Stimulated activated CD8-positive, alpha-beta memory T cell treated with anti-CD3 and anti-CD28 coated beads, Interleukin-12 subunit alpha, Interleukin-12 subunit beta, amount 100 ng/mL, for 24 hours (primary cell): ENCODE results near the gene NPRL2.

Experiments used
- DNase-seq: peaks from one replicate; pipeline ENCODE4 v3.0.0-alpha.2; 2020; ENCODE audit errors: extremely low read depth

Gene NPRL2

GRCh38 chr3:50350213-50350526 lies 405 bp downstream of the NPRL2 start:
- no peak for DNase-seq

GRCh38 chr3:50347187-50347813 lies 3.3 kb downstream of the NPRL2 start:
- no peak for DNase-seq

- no peak for DNase-seq
Measured at GRCh38 chr3:50345586-50346234, 4.9 kb downstream of the NPRL2 start, which contains the start of gene ZMYND10. Gene ZMYND10, minus strand, starts transcription at chr3:50345732. Its CDS starts 153 bp downstream, at chr3:50345579.

- DNase-seq: no peak
Measured at GRCh38 chr3:50345008-50345407, 5.6 kb downstream of the NPRL2 start.

- no peak for DNase-seq
Measured at GRCh38 chr3:50342813-50343633, 7.6 kb downstream of the NPRL2 start.

GRCh38 chr3:50341996-50342650 lies 8.5 kb downstream of the NPRL2 start:
- DNase-seq: no peak

- no peak for DNase-seq
Measured at GRCh38 chr3:50341537-50341936, 9.0 kb downstream of the NPRL2 start.

GRCh38 chr3:50340448-50341329 lies 9.9 kb downstream of the NPRL2 start, which contains the start of gene RASSF1:
Gene RASSF1, minus strand, starts transcription at chr3:50340836. Its CDS starts 31 bp downstream, at chr3:50340805.
- no peak for DNase-seq

GRCh38 chr3:50340147-50340447 lies 10.5 kb downstream of the NPRL2 start:
- DNase-seq: no peak

- no peak for DNase-seq
Measured at GRCh38 chr3:50339485-50340146, 11.0 kb downstream of the NPRL2 start.

- no peak for DNase-seq
Measured at GRCh38 chr3:50338965-50339364, 11.6 kb downstream of the NPRL2 start.

- peak; percentile 95 for DNase-seq
Measured at GRCh38 chr3:50337175-50337861, 13.3 kb downstream of the NPRL2 start.

GRCh38 chr3:50336452-50337174 lies 14.0 kb downstream of the NPRL2 start:
- no peak for DNase-seq

- DNase-seq: no peak
Measured at GRCh38 chr3:50334339-50335075, 16.1 kb downstream of the NPRL2 start.

GRCh38 chr3:50333744-50334328 lies 16.7 kb downstream of the NPRL2 start:
- DNase-seq: no peak

GRCh38 chr3:50331364-50331907 lies 19.1 kb downstream of the NPRL2 start:
- no peak for DNase-seq

GRCh38 chr3:50330330-50330729 lies 20.2 kb downstream of the NPRL2 start:
- DNase-seq: no peak
